ENCODE data around the gene GFPT2.

GFPT2 gene

DNA sequence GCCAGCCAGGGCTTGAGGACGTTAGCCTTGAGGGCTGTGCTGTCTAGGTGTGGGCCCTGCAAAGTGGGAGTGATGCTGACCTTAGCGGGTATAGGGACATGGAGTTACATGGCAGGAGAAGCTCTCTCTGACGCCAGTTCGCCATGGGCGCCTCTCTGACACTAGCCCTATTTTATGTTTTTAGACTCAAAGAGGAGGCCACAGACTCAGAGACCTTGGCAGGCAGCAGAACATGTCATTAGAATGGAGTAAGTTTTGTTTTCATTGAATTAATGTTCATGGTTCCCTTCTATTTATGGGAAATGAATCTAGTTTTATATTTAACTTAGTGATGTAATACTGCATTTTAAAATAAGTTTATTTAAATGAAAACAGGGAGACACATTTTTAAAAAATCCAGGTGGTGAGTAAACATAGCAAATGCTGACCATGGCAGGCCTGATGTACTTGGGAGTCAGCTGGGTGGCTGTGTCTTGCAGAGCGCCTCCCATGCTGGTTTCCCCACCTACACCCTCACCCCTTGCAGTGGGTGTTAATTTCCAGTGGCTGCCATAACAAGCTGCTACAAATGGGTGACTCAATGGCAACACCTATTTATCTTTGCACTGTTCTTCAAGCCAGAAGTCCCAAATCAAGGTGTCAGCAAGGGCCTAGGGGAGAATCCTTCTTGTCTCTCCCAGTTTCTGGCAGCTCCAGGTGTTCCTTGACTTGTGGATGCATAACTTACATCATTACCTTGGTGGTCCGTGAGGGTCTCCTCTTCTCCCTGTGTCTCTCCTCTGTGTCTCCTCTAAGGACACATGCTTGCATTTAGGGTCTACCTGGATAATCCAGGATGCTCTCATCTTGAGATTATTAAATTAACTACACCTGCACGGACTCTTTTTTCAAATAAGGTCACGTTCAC lies 25.6 kb upstream of the GFPT2 start:
- DNase-seq, result no peak

DNA sequence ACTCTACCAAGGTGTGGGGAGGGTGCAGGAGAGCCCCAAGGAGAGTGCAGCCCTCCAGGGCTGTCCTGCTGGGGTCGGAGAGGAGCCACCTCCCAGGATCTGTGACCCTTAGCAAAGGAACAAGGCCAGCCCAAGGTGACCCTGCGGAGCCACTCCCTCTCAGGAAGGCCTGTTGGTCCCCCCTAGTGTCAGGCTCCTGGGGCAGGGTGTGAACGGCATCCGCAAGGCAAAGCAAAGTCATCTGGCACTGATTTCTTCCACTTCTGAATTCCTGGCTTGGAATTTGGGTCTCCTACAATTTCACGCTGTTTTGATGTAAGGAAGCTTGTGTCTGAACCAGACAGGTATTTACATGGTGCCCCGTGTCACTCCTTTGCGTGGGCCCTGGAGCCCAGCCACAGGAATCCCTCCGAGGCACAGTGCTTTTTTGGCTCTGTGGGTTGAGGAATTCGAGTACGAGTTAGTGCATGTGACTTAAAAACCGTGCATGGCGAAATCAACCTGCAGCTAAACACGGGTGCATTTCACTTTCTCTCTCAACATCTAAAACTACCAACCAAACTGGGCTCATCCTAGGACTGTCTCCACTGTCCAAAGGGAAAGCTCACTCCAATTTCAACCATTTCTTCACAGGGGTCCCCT lies 24.5 kb upstream of the GFPT2 start:
- DNase-seq, result no peak

DNA sequence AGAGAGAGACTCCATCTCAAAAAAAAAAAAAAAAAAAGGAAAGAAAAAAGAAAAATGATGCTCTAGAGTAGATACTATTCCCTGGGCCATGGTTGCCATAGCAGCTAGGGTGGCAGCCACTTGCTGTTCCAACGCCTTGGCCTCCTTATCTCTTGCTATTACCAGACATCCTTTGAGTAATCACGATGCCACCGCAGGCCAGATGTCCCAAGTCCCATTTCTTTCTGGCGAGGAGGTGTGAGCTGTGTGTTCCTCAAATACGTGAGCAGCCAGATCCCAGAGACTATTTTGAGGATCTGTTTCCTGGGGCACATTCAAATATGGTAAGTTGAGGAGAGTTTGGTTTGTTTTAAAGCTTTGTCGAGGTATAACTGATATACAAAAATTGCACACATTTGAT lies 23.4 kb upstream of the GFPT2 start:
- DNase-seq, result no peak

GRCh38 chr5:180375955-180376354 lies 22.8 kb upstream of the GFPT2 start:
- DNase-seq, result no peak

GRCh38 chr5:180375291-180375690 lies 22.2 kb upstream of the GFPT2 start:
- no peak for DNase-seq

DNA sequence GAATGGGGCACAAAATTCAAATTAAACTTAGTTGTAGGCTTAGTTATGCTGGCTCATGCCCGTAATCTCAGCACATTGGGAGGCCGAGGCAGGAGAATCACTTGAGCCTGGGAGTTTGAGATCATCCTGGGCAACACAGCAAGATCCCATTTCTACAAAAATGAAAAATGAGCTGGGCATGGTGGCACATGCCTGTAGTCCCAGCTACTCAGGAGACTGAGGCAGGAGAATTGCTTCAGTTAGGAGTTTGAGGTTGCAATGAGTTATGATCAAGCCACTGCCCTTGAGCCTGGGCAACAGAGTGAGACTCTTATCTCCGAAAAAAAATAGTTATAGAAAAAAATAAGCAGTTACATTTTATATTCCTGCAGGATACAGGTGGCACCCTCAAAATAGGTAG lies 20.7 kb upstream of the GFPT2 start:
- no peak for DNase-seq

DNA sequence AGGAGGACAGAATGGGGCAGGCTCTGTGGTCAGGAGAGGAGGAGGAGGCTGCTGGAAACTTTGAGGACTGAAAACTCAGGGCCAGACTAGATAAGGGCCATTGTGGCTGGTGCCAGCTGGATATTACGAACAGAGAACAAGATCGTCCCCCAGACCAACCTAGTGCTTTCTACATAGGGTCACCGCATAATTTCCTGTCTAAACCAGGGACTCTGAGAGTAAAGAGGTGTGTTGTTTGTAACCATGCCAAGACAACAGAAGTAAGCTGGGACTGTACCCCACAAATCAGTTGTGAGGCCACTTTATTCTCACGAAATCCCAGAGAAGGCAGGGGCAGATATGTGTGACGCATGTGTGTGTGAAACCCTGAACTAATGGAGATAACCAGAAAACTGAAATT lies 20.3 kb upstream of the GFPT2 start:
- DNase-seq, result no peak

DNA sequence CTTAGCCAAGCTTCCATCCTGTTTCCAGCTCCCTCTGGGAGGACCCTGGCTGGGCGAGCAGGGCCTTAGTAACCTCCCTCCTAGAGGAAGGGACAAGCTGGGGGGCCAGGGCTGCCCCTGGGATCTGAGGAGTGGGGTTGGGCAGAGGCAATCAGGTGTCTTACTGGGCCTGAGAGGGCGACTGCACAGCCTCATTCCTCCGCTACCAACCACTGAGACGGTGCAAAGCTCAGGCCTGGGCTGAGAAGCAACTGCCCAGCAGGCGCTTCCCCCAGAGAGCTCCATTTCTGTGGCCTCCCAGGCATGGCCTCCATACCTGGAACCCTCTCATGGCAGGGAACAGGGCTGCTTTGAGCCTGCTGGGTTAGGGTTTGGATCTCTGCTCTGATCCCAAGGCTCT lies 18.8 kb upstream of the GFPT2 start:
- DNase-seq, result no peak

DNA sequence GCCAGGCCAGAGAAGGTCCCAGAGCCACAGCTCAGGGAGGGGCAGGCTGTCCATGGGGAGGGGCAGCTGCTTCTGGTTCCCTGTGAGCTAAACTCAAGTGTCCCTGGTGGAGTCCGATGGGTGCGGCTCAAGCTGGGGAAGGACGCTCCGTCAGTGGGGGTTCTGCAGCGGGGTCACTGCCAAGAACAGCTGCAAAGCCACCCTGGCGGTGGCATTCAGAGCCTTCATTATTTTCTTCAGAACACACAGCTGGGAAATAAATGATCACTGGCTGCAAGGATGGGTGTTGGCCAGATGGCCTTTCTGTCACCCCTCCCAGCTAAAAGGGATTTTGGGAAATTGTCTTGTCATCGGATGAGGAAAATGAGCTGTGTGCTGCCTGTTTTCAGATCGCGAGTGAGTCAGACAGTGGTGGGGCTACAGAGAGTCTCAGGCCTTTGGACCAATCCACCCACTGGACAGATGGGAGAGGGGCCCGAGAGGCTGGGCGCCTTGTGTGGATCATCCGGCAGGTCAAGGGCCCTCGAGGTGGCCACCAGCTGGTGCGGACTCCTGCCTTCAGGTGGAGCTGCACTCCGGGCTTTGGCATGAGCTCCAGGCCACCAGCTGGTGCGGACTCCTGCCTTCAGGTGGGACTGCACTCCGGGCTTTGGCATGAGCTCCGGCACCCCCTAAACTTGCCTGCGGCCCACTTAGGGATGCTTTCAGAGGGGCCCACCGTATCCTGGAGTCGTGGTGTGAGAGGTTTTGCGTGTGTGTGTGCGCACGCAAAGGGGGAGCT lies 17.9 kb upstream of the GFPT2 start:
- no peak for DNase-seq

- no peak for DNase-seq
These were observed 14.9 kb upstream of the GFPT2 start for GRCh38 chr5:180367991-180368390.

- no peak for DNase-seq
These were observed 14.2 kb upstream of the GFPT2 start for GRCh38 chr5:180367300-180367699.

DNA sequence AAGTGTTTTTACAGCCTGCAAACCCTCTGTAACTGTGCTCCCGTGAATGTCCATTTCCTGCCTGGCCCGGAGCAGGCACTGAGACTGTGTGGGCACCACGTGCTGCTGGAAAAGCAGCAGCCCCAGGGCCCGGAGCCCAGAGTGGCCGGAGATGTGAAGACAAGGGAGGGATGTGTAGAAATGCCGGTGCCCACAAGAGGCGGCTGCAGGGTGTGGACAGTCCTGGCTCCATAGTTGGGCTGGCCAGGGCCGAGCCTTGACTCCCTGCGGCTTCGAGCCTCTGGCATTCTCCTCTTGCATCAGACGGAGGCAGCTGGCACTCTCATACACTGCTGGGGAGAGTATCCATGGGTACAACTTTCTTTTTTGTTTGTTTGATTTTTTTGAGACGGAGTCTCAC lies 13.2 kb upstream of the GFPT2 start:
- DNase-seq, result no peak

- DNase-seq, result no peak
These were observed 12.7 kb upstream of the GFPT2 start for GRCh38 chr5:180365829-180366228.

DNA sequence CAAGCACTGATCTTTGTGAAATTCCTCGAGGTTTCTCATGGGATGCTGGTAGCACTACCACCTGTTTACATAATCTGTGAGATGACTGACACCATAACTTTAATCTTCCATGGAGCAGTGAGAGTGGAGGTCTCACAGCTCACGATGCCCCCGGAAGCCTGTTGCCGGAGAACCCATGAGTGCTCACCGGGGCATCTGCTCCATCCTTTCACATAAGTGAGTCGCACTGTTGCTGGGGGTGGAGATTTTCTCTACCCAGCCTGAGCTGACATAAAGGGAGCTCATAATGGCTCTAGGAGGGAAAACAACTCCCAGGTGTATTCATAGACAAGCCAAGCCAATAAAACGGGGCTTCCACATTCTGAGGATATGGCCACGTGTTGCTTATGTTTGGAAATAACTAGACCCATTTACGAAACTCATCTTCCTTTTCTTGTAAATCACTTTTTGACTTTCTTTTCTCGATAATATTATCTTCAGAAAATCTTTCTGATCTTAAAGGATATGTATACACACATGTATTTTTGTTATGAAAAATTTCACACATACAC lies 11.2 kb upstream of the GFPT2 start:
- DNase-seq, result no peak

DNA sequence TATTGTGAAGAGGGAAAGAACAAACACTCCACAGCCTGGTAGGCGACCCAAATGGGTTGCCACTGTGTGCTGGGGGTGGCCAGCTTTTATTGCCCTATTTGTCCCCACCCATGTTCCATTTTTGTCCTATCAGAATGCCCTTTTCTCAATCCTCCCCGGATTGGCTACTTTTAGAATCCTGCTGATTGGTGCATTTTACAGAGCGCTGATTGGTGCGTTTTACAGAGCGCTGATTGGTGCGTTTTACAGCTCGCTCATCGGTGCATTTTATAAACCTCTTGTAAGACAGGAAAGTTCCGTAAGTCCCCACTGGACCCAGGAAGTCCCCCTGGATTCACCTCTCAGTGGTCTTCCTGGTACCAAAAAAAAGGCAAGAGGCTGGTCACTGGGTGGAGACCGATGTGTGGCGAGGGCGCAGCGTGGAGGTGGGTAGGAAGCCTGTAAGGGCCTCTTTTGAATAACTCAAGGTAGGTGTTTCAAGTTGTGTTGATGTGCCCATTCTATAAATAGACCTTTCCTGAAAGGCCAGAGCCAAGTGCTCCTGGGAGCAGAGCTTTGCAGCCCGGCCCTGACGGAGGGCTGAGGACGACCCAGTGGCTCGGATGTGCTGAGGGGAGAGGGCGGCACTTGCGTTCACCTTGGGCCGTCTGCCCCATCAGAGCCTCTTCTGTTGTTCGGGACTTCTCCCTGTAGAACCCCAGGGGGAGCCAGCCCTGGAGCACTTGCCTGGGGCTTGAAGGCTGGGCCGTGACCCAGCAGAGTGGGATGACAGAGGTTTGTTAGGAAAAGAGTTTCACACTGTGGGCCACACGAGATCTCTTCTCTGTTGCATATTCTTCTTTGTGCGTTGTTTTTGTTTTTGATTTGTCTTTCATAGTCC lies 7.2 kb upstream of the GFPT2 start:
- no peak for DNase-seq

DNA sequence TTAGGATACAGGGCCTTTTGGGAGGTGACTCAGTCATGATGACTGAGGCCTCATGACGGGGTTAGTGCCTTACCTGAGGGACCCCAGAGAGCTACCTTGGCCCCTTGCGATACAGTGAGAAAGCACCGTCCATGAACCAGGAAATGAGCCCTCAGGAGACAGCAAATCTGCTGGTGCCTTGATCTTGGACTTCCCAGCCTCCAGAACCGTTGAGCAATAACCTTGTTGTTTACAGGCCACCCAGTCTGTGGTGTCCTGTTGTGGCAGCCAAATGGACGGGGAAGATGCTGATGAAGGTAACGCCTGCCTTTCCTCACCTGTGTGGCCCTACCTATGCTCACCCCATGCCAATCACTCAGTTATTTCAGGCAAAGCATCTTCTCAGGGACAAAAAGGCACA lies 5.6 kb upstream of the GFPT2 start:
- no peak for DNase-seq

DNA sequence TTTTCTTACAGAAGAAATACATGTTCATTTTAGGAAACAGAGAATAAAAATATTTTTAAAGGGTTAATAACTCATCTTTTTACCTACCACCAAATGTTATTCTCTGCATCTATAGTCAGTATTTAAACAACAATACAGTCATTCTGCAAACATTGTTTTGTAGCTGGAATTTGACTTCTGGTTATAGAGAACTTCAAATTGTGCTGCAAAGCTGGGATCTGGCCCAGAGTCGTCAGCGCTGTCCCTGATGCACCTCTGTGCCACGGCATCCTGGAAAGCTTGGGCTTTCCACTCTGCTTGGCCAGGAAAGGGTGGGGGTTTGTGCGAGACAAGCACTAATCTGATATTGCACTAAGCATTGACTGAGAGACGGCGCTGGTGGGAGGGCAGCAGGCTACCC lies 5.0 kb upstream of the GFPT2 start:
- DNase-seq, result no peak

DNA sequence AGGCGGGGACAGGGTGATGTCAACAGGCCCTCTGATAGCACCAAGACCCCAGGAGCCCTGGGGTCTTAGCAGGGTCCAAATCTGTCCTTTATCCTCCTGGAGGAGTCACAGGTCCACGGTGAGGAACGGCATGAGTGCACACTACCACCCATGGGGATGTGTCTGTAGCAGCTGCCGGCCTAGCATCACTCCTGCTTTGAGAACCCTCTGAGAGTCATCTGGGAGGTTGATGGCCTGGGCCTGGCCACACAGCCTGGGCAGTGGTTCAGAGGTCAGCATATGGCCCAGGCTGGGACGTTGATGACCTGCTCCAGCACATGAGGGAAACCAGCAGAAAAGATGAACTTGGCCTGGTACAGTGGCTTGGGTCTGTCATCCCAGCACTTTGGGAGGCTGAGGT lies 1.8 kb upstream of the GFPT2 start:
- no peak for DNase-seq

- no peak for DNase-seq
These were observed 880 bp upstream of the GFPT2 start for GRCh38 chr5:180353980-180354452.

DNA sequence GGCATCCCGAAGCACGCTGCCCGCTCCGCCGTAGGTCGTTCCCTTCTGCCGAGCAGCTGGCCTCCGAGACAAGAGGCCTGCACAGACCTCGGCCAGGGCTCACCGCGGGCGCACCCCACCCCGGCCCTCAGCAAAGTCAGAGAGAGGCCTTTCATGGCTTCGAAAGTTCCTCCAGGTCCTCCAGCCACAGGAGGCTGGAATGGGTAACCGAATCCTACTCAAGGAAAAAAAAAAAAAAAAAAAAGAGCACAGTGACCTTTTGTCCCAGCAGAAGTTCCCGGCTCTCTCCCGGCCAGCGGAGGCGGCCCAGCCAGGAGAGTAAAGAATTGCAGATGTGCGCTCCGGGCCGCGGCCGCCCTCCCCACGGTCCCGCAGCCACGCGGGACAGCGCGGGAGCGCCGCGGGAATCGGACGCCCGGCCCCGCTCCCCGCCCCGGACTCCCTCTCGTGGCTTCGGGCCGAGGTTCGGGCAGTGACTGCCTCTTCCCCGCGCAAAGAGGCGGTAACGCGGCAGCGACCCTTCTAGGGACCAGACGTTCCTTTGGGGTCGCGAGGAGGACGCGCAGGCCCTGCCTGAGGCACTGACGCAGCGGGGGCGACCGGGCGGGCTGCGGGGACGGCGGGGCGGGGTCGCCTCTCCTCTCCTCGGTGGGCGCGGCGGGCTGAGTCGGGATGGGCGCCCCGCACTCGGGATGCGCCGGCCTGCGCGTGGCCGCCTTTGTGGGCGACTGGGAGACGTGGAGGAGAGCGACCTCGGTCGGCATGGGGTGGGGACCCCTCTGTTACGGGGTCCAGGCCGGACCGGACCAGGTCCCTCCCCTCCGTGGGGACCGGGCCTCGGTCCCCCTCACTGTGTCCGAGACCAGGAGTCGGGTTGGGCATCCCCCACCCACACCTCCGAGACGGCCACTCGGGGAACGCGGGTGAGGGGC lies 754 bp downstream of the GFPT2 start:
- no peak for DNase-seq
